NCI-H2081 treated with DMSO at 0.1 percent for 48 hours (cell line): ENCODE measurements around the gene RPE65.
"Not testable (repeated sequence)": the region's sequence is repeated elsewhere in the genome, so short reads cannot be mapped to it uniquely, and the experiment has no call there.

Experiments
- DNase-seq: peaks from one replicate; lab custom pipeline; 2025; lab: John Stamatoyannopoulos, UW

RPE65 gene

DNA sequence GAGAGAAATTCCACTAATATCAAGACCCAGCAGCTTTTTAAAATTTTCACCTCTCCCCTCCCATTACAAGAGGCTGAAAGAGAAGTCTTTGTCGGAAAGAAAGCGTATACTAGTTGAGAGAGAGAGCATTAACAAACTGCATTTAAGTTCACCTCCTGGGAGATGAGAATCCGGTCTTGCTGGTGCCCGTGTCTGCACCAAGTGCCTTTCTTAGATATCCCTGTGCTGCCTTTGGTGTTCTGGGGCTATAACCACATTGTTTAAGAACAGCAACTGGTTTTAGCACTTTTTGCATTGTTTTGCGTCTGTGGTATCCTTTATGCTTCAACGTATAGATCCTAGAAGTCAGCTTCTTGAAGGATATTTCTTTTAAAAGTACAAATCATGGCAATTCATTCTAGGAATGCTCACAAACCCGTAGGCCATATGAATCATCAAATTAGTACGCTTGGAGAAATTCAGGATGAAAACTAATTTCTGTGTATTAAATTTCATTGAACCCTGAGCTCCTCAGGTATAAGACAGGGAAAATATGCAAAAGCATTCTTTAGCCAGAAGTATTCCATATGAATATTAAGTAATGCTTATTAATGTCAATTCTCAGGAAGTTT lies 3.4 kb upstream of the RPE65 start:
- no peak for DNase-seq

DNA sequence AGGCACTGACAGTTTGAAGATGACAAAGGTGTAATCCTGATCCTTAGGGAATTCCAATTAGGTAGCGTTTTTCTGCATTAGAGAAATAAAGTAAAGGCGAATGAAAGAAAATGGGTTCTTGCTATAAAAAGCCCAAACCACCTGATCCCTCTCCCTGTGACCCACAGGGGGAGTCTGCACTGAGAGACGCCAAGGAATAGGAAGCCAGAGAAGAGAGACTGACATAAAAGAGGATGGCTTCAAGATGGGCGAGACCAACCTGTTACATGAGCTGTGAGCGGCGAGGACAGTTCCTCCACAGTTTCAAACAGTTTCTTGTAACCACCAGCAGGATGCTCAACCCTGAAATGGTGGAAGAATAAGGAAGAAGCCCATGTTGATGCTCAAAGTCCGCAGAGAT lies 1.4 kb downstream of the RPE65 start:
- no peak for DNase-seq

DNA sequence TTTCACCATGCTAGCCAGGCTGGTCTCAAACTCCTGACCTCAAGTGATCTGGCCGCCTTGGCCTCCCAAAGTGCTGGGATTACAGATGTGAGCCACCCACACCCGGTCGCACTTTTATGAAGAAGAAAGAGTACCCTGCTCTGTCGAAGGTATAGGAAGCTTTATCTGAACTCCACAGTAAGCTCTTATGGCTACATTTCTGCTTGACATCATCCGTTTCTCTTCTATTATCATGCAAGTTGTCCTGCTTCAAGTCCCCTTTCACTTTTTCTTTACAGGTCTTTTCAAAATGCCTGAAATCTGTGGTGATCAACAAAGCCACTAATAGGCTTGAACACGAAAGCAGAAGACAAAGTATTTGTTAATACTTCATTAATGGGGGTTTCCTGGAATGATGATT lies 4.0 kb downstream of the RPE65 start:
- no peak for DNase-seq

DNA sequence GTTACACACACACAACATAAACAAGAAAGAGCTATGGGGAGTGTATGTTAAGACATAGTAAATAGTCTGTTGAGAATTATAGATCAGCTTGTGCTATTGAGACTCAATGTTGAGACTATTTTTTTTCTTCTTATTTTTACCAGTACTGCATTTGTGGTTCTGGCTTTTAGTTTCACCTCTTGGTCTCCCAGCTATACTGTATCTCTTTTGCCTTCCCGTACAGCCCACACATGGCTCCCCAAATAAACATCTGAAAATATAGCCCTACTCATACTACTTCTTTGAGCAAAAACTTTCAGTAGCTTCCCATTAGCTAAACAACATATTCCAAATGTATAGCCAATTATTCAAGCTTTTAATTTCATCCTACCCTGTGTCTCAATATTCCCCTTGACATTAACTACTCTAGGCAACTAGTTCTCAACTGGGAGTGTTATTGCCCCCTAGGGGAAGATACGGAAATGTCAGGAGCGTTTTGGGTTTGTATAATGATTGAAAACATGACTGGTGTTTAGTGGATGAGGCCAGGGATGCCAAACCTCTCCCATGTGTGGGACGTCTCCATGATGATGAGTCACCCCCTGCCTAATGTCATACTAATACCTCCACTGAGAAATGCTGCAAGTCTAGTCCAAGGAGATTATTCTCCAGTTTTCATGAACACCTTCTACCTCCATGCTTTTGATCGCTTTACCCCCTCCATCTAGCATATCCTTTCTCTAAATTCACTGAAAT lies 6.8 kb downstream of the RPE65 start:
- no peak for DNase-seq

DNA sequence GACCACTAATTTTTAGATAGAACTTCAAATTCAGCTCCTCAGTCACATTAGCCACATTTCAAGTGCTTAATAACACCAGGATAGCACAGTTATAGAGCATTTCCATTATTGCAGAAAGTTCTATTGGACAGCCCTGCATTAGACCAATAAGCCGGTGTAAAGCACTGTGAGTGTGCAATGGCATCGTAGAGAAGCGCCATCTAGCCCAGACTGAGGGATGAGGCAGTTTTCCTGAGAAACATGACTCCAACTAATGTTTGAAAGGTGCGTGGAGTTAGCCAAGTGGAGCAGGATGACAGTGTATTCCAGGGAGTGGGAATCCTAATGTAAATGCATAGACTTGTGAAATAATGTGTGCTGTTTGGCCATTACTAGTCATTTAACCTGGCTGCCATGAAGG lies 7.7 kb downstream of the RPE65 start:
- DNase-seq, result no peak

DNA sequence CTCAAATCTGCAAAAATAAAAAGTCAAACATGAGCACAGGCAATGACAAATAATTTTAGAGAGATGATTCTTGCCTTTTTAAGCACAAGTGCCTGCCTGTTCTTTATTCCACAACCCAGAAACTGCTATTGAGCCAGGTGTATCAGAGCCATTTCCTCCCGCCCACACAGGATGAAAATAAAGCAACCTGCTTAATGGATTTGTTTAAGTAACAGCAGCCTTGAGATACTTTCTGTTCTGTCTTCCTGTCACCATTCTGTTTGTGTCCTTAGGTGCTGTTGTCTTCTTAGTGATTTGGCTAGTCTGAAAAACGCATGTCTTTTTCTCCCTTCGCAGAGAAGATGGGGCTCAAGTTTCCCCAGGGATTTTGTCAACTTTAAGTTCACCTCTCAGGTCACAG lies 11.4 kb downstream of the RPE65 start:
- DNase-seq, result no peak

DNA sequence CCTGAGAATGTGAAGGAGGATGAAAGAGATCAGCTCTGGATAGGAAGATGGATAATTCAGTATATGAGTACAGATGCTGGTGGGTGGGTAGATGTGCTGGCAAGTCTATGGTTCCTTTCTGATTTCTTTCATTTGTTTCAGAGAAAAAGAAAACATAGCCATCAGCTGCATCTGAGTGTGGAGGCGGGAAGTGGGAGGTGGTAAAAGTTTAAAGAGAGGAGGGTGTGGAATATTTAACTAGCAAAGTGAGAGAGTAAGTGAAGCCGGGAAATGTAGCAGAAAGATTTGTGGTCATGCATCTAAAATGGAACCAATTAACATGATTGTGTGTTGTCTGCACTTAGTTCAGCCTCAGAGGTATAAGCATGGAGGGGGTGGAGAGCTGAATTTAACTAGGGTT lies 16.4 kb downstream of the RPE65 start:
- no peak for DNase-seq

DNA sequence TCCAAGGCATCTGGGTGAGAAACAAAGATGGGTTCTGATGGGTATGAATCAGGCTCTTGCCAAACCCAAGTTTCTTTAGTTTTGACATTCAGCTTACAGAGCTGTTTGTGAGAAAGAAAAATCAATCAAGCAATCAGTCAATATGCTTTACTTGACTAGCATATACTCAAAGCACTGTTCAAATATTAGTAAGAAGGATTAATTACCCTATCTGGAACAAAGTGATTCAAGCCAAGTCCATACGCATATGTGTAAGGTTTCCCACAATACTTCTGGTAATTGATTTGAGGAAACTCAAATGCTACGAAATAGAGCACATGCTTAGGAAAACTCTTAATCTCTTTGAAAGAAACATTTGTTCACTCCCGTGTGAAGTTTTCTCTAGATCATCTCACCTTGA lies 18.7 kb downstream of the RPE65 start:
- DNase-seq, result no peak

DNA sequence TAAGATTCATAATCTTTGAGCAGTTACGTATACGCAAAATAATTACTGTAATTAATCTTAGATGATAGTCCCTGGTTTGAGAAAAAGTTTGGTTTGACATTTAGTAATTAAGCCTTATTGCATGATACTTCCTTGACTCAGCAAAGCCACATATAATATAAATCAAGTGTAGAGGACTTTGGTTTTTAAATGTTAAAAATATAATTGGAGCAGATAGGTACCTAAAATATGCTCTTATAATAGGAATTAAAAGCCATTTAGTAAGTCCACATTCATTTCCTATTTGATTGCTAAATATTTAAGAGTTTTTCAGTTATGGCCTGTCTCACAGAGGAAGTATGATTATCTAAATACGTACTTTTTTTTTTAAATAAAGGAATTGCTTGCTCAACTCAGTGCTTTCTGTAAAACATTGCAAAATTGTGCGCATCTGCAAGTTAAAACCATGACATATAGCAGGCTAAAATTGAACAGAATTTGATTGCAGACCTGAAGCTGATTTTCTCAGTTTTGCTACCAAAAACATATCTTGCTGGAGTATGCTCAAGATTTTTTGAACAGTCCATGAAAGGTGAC lies 20.4 kb downstream of the RPE65 start:
- no peak for DNase-seq

DNA sequence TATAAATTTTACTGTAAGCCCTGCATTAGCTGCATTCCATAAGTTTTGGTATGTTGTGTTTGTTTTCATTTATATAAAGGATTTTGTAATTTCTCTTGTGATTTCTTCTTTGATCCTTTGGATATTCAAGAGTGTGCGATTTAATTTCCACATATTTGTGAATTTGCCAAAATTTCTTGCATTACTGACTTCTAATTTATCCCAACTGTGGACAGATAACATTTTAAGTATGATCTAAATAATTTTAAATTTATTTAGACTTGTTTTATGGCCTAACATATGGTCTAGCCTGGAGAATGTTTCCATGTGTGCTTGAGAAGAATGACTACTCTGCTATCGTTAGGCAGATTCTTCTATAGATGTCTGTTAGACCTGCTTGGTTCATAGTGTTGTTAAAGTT lies 23.2 kb downstream of the RPE65 start:
- DNase-seq, result no peak

DNA sequence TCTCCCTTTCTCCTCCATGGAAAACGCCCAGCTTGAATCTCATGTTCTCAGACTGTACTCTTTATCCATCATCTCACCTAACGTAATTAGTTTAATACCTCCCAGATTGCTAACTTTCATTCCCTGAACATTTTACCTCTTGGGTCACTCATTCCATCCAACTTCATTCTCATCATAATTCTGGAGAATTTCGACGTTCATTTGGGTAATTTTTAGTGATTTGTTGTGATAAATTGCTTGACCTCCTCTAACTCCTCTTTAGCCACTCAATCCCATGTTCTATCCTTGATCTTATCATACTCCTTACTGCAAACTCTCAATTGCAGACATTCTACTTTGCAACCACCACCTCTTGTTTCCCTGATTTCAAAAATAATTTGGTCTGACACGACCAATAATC lies 28.4 kb downstream of the RPE65 start:
- no peak for DNase-seq

DNA sequence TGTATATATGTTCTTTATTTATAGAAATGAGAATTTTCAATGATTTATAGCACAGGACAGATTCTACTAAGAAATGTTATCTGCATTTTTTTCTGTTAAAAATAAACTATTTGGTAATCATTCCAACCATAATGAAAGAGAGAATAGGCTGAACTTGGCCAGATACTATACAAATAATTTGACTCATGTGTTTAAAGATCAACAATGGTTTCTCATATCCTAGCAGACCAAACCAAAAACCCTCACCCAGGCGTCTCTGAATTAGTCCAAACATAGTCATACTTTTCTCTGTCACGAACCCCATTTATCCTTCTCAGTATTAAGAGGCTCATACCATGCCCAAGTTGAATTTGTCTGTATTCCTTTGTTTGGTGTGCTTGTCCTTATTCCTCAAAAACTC lies 40.3 kb downstream of the RPE65 start:
- DNase-seq, result no peak

DNA sequence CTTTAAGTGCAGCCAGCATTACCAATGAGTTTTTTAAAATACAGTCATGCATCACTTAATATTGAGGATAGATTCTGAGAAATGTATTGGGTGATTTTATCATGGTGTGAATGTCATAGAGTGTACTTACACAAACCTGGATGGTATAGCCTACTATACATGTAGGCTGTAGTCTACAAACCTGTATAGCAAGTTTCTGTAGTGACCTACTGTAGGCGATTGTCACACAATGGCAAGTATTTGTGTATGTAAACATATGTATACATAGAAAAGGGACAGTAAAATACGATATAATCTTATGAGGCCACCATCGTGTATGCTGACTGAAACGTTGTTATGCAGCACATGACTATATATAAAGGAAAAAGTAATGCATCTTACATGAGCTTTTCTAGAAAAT lies 48.2 kb downstream of the RPE65 start:
- no peak for DNase-seq

DNA sequence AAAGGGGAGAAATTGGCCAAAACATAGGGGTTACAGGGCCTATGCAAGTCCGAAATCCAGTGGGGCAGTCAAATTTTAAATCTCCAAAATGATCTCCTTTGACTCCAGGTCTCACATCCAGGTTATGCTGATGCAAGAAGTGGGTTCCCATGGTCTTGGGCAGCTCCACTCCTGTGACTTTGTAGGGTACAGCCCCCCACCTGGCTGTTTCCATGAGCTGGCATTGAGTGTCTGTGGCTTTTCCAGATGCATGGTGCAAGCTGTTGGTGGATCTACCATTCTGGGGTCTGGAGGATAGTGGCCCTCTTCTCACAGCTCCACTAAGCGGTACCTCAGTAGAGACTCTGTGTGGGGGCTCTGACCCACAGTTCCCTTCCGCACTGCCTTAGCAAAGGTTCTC lies 54.2 kb downstream of the RPE65 start:
- not testable (repeated sequence) for DNase-seq

DNA sequence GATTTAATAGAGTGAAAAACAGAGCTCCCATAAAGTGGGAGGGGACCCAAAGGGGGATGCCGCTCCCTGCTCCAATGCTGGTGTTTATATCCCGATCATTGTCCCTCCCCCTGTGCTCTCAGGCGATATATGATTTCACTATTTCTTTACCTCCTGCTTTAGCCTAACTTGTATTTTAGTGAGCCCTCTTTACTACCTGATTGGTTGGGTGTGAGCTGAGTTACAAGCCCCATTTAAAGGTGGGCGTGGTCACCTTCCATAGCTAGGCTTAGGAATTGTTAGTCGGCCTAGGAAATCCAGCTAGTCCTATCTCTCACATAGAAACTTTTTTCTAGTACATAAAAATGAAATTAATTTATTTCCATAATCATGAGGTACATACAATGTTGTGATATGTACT lies 57.3 kb downstream of the RPE65 start:
- DNase-seq, result not testable (repeated sequence)

DNA sequence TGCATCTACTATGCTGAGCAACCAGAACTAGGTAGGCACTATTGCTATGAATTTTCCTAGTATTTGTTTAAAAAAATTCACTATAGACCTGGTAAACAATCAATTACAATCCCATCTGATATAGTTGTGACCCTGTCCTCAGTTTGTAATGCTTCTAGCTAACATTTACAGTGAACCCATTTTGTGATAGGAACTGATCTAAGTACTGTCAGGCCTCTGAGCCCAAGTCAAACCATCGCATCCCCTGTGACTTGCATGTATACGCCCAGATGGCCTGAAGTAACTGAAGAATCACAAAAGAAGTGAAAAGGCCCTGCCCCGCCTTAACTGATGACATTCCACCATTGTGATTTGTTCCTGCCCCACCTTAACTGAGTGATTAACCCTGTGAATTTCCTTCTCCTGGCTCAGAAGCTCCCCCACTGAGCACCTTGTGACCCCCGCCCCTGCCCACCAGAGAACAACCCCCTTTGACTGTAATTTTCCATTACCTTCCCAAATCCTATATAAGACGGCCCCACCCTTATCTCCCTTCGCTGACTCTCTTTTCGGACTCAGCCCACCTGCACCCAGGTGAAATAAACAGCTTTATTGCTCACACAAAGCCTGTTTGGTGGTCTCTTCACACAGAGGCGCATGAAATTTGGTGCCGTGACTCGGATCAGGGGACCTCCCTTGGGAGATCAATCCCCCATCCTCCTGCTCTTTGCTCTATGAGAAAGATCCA lies 63.8 kb downstream of the RPE65 start:
- not testable (repeated sequence) for DNase-seq

DNA sequence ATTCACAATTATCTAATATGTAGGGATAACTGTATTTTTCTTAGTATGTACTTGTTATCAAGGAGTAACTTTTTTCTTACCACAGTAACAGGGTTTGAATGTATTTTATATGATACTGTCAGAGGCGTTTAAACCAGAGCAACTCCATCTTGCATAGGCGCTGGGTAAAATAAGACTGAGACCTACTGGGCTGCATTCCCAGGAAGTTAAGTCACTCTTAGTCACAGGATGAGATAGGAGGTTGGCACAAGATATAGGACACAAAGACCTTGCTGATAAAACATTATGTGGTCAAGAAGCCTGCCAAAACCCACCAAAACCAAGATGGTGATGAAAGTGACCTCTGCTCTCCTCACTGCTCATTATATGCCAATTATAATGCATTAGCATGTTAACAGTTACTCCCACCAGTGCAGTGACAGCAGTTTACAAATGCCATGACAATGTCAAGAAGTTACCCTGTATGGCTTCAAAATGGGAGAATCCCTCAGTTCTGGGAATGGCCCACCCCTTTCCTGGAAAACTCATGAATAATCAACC lies 64.8 kb downstream of the RPE65 start:
- no peak for DNase-seq

DNA sequence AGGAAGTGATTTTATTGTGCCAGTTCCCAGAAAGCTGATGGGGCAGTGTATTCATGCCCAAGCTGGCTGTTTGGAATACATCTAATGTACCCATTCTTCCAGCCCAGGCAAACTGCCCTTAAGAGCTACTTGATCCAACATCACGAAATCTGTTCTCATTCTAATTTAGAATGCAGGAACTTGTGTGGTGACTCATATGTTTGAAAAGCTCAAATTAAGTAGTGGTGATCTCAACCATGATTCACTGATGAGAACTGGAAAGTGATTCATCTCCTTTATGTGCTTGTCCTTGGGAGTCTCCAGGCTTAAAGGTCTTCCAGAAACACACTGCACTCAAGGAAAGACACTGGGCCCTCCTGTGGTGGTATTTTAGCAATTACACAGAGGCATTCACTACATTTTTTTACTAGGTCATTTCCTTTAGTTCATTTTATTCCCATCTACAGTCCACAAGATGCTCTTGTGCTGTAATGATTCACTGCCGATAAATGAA lies 65.4 kb downstream of the RPE65 start:
- no peak for DNase-seq

DNA sequence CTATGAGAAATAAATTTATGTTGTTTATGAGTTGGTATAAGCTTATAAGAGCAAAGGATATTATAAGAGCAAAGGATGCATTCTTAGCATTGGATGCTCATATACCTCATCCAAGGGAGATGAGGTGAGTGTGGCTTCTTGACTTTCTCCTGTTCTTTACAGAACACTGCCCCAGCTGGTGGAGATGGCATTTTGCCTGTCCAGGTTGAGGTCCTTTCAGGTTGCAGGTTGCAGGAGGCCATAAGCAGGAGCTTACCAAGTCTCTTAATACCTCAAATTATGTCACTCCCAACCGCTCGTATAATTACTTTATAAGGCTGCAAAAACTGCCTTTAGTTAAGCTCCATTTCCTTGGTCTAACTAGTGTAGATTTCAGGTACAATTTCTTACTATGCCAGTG lies 66.7 kb downstream of the RPE65 start:
- no peak for DNase-seq

DNA sequence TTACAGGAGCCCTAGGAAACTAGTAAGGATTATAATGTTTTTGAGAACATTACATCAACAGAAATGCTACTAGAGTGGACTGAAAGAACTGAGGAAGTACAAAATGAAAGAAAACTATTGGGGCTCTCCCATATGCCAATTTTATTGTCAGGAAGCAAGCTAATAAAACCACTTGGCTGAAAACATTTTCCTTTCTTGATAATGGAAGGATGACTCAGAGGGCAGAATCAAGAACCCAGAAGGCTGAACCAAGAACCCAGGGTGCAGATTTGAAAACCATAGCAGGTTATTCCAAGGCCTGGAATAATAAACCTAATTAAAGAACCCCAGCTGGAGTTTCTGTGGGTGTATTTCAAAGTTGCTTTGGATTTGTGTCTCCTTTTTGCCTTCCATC lies 70.7 kb downstream of the RPE65 start:
- DNase-seq, result no peak
